Stomach smooth muscle (tissue), 2 donors: ENCODE results near the gene COL16A1.

Experiments used
- H3K27ac ChIP-seq: one replicate; pipeline ENCODE4 v1.7.0; 2013; ENCODE audit warnings: mild to moderate bottlenecking, low read length, inconsistent platforms
- H3K27me3 ChIP-seq, 2 donors: one replicate each; pipeline ENCODE4 v1.7.0; 2013; ENCODE audit warnings: low read length in 2 of 2; ENCODE audit not compliant: insufficient read depth in 2 of 2, control insufficient read depth in 1 of 2
- H3K36me3 ChIP-seq, 2 donors: one replicate each; pipeline ENCODE4 v1.7.0; 2013; ENCODE audit warnings: low read length in 2 of 2; ENCODE audit not compliant: control insufficient read depth in 2 of 2, insufficient read depth in 2 of 2
- H3K4me1 ChIP-seq: one replicate; pipeline ENCODE4 v1.7.0; 2013; ENCODE audit warnings: low read length; ENCODE audit not compliant: control insufficient read depth, insufficient read depth
- H3K4me3 ChIP-seq, 2 donors: one replicate each; pipeline ENCODE4 v1.7.0; 2013; ENCODE audit warnings: low read length in 2 of 2
- H3K9ac ChIP-seq, 2 donors: one replicate each; pipeline ENCODE4 v1.7.0; 2013; ENCODE audit warnings: low read length in 2 of 2, mild to moderate bottlenecking in 1 of 2
- H3K9me3 ChIP-seq, 2 donors: one replicate each; pipeline ENCODE4 v1.7.0; 2013; ENCODE audit warnings: low read length in 2 of 2; ENCODE audit not compliant: control insufficient read depth in 2 of 2
- donor health status: healthy.
- donor health status: Pancreatic carcinoma.

COL16A1 gene

GRCh38 chr1:31694964-31695313 lies 8.9 kb downstream of the COL16A1 start:
- Histone ChIP-seq H3K9me3 (no peaks in the 10 kb centered on the region), H3K27me3 (no peaks in the 10 kb centered on the region), H3K4me1 (peaks cover 28% of the 10 kb centered on the region), H3K36me3 (peaks cover 21 to 26% of the 10 kb centered on the region in 2 donors), H3K4me3 (no peak overlapping the region), H3K9ac (no peak overlapping the region), H3K27ac (no peak overlapping the region)

- H3K36me3 ChIP-seq = peaks cover 17 to 27% of the 10 kb centered on the region in 2 donors
- H3K9ac ChIP-seq = no peak overlapping the region
- no peak overlapping the region for H3K27ac ChIP-seq
- no peaks in the 10 kb centered on the region for H3K27me3 ChIP-seq
- H3K4me1 ChIP-seq = peaks cover 22% of the 10 kb centered on the region
- no peaks in the 10 kb centered on the region for H3K9me3 ChIP-seq
- H3K4me3 ChIP-seq = no peak overlapping the region
Observed at GRCh38 chr1:31694069-31694963, 9.5 kb downstream of the COL16A1 start.

- Histone ChIP-seq H3K4me1 (peaks cover 21% of the 10 kb centered on the region), H3K9ac (no peak overlapping the region), H3K27ac (no peak overlapping the region), H3K27me3 (no peaks in the 10 kb centered on the region), H3K4me3 (no peak overlapping the region), H3K9me3 (no peaks in the 10 kb centered on the region), H3K36me3 (peaks cover 10 to 25% of the 10 kb centered on the region in 2 donors)
Observed at GRCh38 chr1:31693231-31693630, 10.6 kb downstream of the COL16A1 start.

GRCh38 chr1:31691951-31692350 lies 11.9 kb downstream of the COL16A1 start:
- H3K4me3 ChIP-seq = no peak overlapping the region
- peaks cover 26% of the 10 kb centered on the region for H3K4me1 ChIP-seq
- no peak overlapping the region for H3K9ac ChIP-seq
- H3K36me3 ChIP-seq = peaks cover 9 to 17% of the 10 kb centered on the region in 2 donors
- no peaks in the 10 kb centered on the region for H3K9me3 ChIP-seq
- H3K27me3 ChIP-seq = no peaks in the 10 kb centered on the region
- H3K27ac ChIP-seq = no peak overlapping the region

GRCh38 chr1:31691446-31691845 lies 12.4 kb downstream of the COL16A1 start:
- H3K36me3 ChIP-seq = peaks cover 6 to 15% of the 10 kb centered on the region in 2 donors
- H3K27ac ChIP-seq = no peak overlapping the region
- no peaks in the 10 kb centered on the region for H3K9me3 ChIP-seq
- H3K27me3 ChIP-seq = no peaks in the 10 kb centered on the region
- H3K4me3 ChIP-seq = no peak overlapping the region
- peaks cover 22% of the 10 kb centered on the region for H3K4me1 ChIP-seq
- no peak overlapping the region for H3K9ac ChIP-seq

- H3K36me3 ChIP-seq = peaks cover 6 to 15% of the 10 kb centered on the region in 2 donors
- no peak overlapping the region for H3K4me3 ChIP-seq
- H3K9ac ChIP-seq = no peak overlapping the region
- no peaks in the 10 kb centered on the region for H3K9me3 ChIP-seq
- H3K27me3 ChIP-seq = no peaks in the 10 kb centered on the region
- H3K4me1 ChIP-seq = peaks cover 18% of the 10 kb centered on the region
- H3K27ac ChIP-seq = no peak overlapping the region
Observed at GRCh38 chr1:31690921-31691320, 12.9 kb downstream of the COL16A1 start.

GRCh38 chr1:31689854-31690253 lies 14.0 kb downstream of the COL16A1 start:
- Histone ChIP-seq H3K9ac (no peak overlapping the region), H3K27me3 (no peaks in the 10 kb centered on the region), H3K4me3 (no peak overlapping the region), H3K36me3 (peaks cover 13 to 15% of the 10 kb centered on the region in 2 donors), H3K27ac (no peak overlapping the region), H3K9me3 (no peaks in the 10 kb centered on the region), H3K4me1 (peaks cover 14% of the 10 kb centered on the region)

GRCh38 chr1:31689379-31689778 lies 14.4 kb downstream of the COL16A1 start:
- Histone ChIP-seq H3K36me3 (peaks cover 9 to 13% of the 10 kb centered on the region in 2 donors), H3K4me3 (no peak overlapping the region), H3K9ac (no peak overlapping the region), H3K27me3 (no peaks in the 10 kb centered on the region), H3K9me3 (no peaks in the 10 kb centered on the region), H3K27ac (no peak overlapping the region), H3K4me1 (peaks cover 14% of the 10 kb centered on the region)

GRCh38 chr1:31688233-31688918 lies 15.4 kb downstream of the COL16A1 start:
- H3K4me1 ChIP-seq = peaks cover 12% of the 10 kb centered on the region
- no peak overlapping the region for H3K4me3 ChIP-seq
- H3K36me3 ChIP-seq = peaks cover 9% of the 10 kb centered on the region in 2 donors
- H3K27me3 ChIP-seq = no peaks in the 10 kb centered on the region
- no peaks in the 10 kb centered on the region for H3K9me3 ChIP-seq
- no peak overlapping the region for H3K27ac ChIP-seq
- peak overlapping the region in 1 of 2 donors; percentile 13 for H3K9ac ChIP-seq

- H3K9ac ChIP-seq = no peak overlapping the region
- peaks cover 12% of the 10 kb centered on the region for H3K4me1 ChIP-seq
- no peak overlapping the region for H3K27ac ChIP-seq
- H3K4me3 ChIP-seq = no peak overlapping the region
- H3K27me3 ChIP-seq = no peaks in the 10 kb centered on the region
- peaks cover 14% of the 10 kb centered on the region in 2 donors for H3K36me3 ChIP-seq
- H3K9me3 ChIP-seq = no peaks in the 10 kb centered on the region
Observed at GRCh38 chr1:31687601-31688000, 16.2 kb downstream of the COL16A1 start.

GRCh38 chr1:31685795-31686194 lies 18.0 kb downstream of the COL16A1 start:
- peaks cover 18% of the 10 kb centered on the region for H3K4me1 ChIP-seq
- H3K9me3 ChIP-seq = no peaks in the 10 kb centered on the region
- no peaks in the 10 kb centered on the region for H3K27me3 ChIP-seq
- peaks cover 16 to 21% of the 10 kb centered on the region in 2 donors for H3K36me3 ChIP-seq
- H3K9ac ChIP-seq = no peak overlapping the region
- H3K4me3 ChIP-seq = no peak overlapping the region
- H3K27ac ChIP-seq = no peak overlapping the region
